Lung (tissue), 12 donors: ENCODE data around the gene PHF1. TPM values are rescaled to one million over a fixed set of nuclear protein-coding genes. Genes with fewer than 3 reads are reported as not detected.

Experiments used
- ATAC-seq: fragments of 200-7000 bp; cut with Tn5 transposase; one replicate; pipeline ENCODE4 v1.9.1; 2020; ENCODE audit warnings: moderate number of reproducible peaks; ENCODE audit not compliant: insufficient read depth, low FRiP score
- DNase-seq, 3 donors: peaks; one replicate each; pipeline ENCODE4 v3.0.0-alpha.2; 2013 to 2017
- H3K27ac ChIP-seq, 2 donors: one replicate each; pipeline ENCODE4 v1.5.1; 2013; ENCODE audit warnings: mild to moderate bottlenecking in 2 of 2, moderate library complexity in 2 of 2, control low read depth in 1 of 2, inconsistent platforms in 1 of 2, low read depth in 1 of 2, low read length in 1 of 2
- H3K27me3 ChIP-seq, 3 donors: one replicate each; pipeline ENCODE4 v1.5.1; 2013; ENCODE audit warnings: low read length in 2 of 3; ENCODE audit not compliant: control insufficient read depth in 3 of 3, insufficient read depth in 3 of 3
- H3K36me3 ChIP-seq, 4 donors: one replicate each; pipeline ENCODE4 v1.5.1; 2013; ENCODE audit warnings: low read length in 4 of 4, mild to moderate bottlenecking in 1 of 4, moderate library complexity in 1 of 4; ENCODE audit not compliant: control insufficient read depth in 4 of 4, insufficient read depth in 4 of 4
- H3K4me1 ChIP-seq, 5 donors: one replicate each; pipeline ENCODE4 v1.5.1; 2013; ENCODE audit warnings: low read length in 5 of 5, mild to moderate bottlenecking in 2 of 5, moderate library complexity in 1 of 5; ENCODE audit not compliant: control insufficient read depth in 5 of 5, insufficient read depth in 5 of 5
- H3K4me3 ChIP-seq: one replicate; pipeline ENCODE4 v1.5.1; 2013; ENCODE audit warnings: mild to moderate bottlenecking, control low read depth, moderate library complexity
- H3K9ac ChIP-seq, 2 donors: one replicate each; pipeline ENCODE4 v1.5.1; 2013; ENCODE audit warnings: low read length in 2 of 2, control low read depth in 1 of 2; ENCODE audit not compliant: insufficient read depth in 1 of 2
- H3K9me3 ChIP-seq, 4 donors: one replicate each; pipeline ENCODE4 v1.5.1; 2013; ENCODE audit warnings: low read length in 3 of 4, mild to moderate bottlenecking in 1 of 4, moderate library complexity in 1 of 4; ENCODE audit not compliant: control insufficient read depth in 4 of 4, insufficient read depth in 3 of 4
- CTCF ChIP-seq: IDR thresholded peaks from 2 replicates; pipeline ENCODE4 v1.5.1; 2012; ENCODE audit warnings: mild to moderate bottlenecking; ENCODE audit errors: control extremely low read depth, extremely low read depth
- WGBS, 2 donors: extraction: QIAGEN DNeasy Blood & Tissue Kit; methylation state at CpG; one replicate each; pipeline ENCODE4 v1.1.7; 2013; 5-methylcytosine and 5-hydroxymethylcytosine counted together
- polyA plus RNA-seq, 2 donors: library from polyadenylated mRNA; stranded (reverse); fragments of 200-250 nt; gene quantifications; one replicate each; pipeline ENCODE4 v1.2.1, GENCODE V29; 2013
- total RNA-seq, 2 donors: library from RNA; depleted of rRNA in 1 of 2; stranded (reverse); fragments of >200 nt in 1 of 2; gene quantifications; one replicate each; pipeline ENCODE4 v1.2.1, GENCODE V29; 2014 to 2021
- donor health status: control.
- donor health status: control.
- donor health status: Bipolar disorder and iron deficiency.
- donor health status: healthy.
- donor health status: DM: yes; HTN: yes; CAD: no.

Gene PHF1
- total and polyA plus RNA-seq, 4 donors = 30.9 to 121 (median 45.1) TPM

- Histone ChIP-seq H3K27me3 (no peaks in the 10 kb centered on the region), H3K4me1 (peaks cover 9 to 51% (median 26%) of the 10 kb centered on the region in 5 donors), H3K27ac (peak overlapping the region; percentile 8 to 49), H3K4me3 (peak overlapping the region; percentile 64), H3K9ac (no peak overlapping the region), H3K9me3 (no peaks in the 10 kb centered on the region), H3K36me3 (peaks cover 0 to 5% (median 0%) of the 10 kb centered on the region in 4 donors)
- no peak for TF ChIP-seq CTCF
- WGBS, 2 donors = 0 to 1% methylated on average over 23 to 76 of the region's 79 CpGs
- DNase-seq (peak; percentile 31 to 49 (median 39)), ATAC-seq (no peak)
Observed at GRCh38 chr6:33427585-33428223, 16.9 kb downstream of the PHF1 start.

GRCh38 chr6:33428224-33428965, 17.6 kb downstream of the PHF1 start:
- H3K9ac ChIP-seq = peak overlapping the region; percentile 1 to 11
- ATAC-seq = no peak
- WGBS, 2 donors = 2 to 5% methylated on average over 30 to 33 of the region's 33 CpGs
- peak; percentile 29 to 38 (median 34) for DNase-seq
- peaks cover 0 to 4% (median 2%) of the 10 kb centered on the region in 4 donors for H3K36me3 ChIP-seq
- H3K9me3 ChIP-seq = no peaks in the 10 kb centered on the region
- H3K27ac ChIP-seq = peak overlapping the region in 1 of 2 donors; percentile 83
- TF ChIP-seq CTCF = no peak
- no peaks in the 10 kb centered on the region for H3K27me3 ChIP-seq
- peak overlapping the region; percentile 29 for H3K4me3 ChIP-seq
- peaks cover 9 to 54% (median 26%) of the 10 kb centered on the region in 5 donors for H3K4me1 ChIP-seq

GRCh38 chr6:33428966-33429749, 18.3 kb downstream of the PHF1 start:
- DNase-seq = peak in 1 of 3 donors; percentile 22
- peaks cover 13 to 57% (median 26%) of the 10 kb centered on the region in 5 donors for H3K4me1 ChIP-seq

More at GRCh38 chr6:33428966-33429749, 18.3 kb downstream of the PHF1 start:
- peak overlapping the region in 1 of 2 donors; percentile 28 for H3K27ac ChIP-seq
- no peak overlapping the region for H3K4me3 ChIP-seq
- ATAC-seq = no peak
- H3K36me3 ChIP-seq = peaks cover 0 to 4% (median 0%) of the 10 kb centered on the region in 4 donors
- no peaks in the 10 kb centered on the region for H3K27me3 ChIP-seq
- no peak for TF ChIP-seq CTCF
- peak overlapping the region in 1 of 2 donors; percentile 11 for H3K9ac ChIP-seq
- no peaks in the 10 kb centered on the region for H3K9me3 ChIP-seq
- WGBS, 2 donors = 51 to 79% methylated on average over 5 of the region's 5 CpGs
